ENCODE data around the gene COMT. TPM values are rescaled to one million over a fixed set of nuclear protein-coding genes. Genes with fewer than 3 reads are reported as not detected.

The COMT gene
- total and polyA plus RNA-seq, 11 donors: 69.7 to 249 (median 119) TPM

DNA sequence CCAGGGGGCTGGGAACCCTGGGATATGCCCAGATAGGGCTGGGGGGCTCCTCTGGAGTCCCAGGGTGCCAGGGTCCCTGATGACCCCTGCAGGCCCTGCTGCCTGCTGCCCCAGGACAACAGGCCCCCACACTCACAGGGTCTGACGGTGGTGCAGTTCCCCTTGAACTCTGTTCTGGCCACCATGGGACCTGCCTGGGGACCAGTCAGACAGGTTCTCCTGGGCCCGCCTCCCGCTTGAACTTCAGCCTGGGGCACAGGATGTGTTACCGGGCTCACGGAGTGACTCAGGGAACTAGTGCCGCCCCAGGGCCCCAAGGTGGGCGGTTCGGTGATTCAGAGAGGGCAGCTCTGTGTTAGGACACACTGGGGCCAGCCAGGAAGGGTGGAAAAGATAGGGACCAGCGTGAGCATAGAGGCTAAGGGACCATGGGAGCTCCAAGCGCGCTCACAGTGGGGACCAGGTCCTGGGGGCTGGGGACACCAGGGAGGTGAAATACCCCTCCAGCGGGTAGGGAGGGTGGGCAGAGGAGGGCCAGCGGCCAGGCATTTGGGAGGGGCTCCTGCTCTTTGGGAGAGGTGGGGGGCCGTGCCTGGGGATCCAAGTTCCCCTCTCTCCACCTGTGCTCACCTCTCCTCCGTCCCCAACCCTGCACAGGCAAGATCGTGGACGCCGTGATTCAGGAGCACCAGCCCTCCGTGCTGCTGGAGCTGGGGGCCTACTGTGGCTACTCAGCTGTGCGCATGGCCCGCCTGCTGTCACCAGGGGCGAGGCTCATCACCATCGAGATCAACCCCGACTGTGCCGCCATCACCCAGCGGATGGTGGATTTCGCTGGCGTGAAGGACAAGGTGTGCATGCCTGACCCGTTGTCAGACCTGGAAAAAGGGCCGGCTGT, 21.6 kb downstream of the COMT start:
- DNase-seq: peak in 1 of 5 donors; percentile 40

DNA sequence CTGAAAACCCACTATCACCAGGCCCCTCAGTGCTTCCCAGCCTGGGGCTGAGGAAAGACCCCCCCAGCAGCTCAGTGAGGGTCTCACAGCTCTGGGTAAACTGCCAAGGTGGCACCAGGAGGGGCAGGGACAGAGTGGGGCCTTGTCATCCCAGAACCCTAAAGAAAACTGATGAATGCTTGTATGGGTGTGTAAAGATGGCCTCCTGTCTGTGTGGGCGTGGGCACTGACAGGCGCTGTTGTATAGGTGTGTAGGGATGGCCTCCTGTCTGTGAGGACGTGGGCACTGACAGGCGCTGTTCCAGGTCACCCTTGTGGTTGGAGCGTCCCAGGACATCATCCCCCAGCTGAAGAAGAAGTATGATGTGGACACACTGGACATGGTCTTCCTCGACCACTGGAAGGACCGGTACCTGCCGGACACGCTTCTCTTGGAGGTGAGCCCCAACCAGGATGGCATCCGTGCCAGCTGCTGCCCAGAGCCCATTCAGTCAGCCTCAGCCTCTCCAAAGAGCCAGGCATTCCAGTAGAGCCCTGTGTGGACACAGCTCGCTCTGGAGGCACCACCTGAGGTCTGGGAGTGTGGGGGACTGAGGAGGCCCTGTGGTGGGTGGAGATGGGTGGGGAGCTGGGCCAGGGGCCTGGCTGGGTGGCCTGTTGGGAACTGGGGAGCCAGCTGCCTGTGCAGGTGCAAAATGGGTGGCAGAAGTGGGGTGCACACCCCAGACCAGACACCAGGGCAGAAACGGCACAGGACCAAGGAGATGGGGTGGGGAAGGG, 22.5 kb downstream of the COMT start:
- 88 to 95% (median 91%) methylated on average over 7 to 12 of the region's 12 CpGs for WGBS, 4 donors
- intact Hi-C loops (cut with DNase I): loop anchor here in 3 of 10 donors (10.0 kb wide), 2 partner anchors 121 to 161 kb away; partner anchors contain the start of gene DGCR8 (in 2 of the 3)
- ATAC-seq: no peak

More for the DNA sequence above, 21.6 kb downstream of the COMT start:
- H3K27me3 ChIP-seq: no peaks in the 10 kb centered on the region
- WGBS, 4 donors: 73 to 84% (median 82%) methylated on average over 13 to 30 of the region's 30 CpGs
- no peaks in the 10 kb centered on the region for H3K9me3 ChIP-seq
- ATAC-seq: peak in 1 of 4 donors; percentile 0
- H3K27ac ChIP-seq: no peak overlapping the region
- TF ChIP-seq, protein P1, sequence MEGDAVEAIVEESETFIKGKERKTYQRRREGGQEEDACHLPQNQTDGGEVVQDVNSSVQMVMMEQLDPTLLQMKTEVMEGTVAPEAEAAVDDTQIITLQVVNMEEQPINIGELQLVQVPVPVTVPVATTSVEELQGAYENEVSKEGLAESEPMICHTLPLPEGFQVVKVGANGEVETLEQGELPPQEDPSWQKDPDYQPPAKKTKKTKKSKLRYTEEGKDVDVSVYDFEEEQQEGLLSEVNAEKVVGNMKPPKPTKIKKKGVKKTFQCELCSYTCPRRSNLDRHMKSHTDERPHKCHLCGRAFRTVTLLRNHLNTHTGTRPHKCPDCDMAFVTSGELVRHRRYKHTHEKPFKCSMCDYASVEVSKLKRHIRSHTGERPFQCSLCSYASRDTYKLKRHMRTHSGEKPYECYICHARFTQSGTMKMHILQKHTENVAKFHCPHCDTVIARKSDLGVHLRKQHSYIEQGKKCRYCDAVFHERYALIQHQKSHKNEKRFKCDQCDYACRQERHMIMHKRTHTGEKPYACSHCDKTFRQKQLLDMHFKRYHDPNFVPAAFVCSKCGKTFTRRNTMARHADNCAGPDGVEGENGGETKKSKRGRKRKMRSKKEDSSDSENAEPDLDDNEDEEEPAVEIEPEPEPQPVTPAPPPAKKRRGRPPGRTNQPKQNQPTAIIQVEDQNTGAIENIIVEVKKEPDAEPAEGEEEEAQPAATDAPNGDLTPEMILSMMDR (IDR thresholded peaks at IDR 0.05): no peak
- no peak for TF ChIP-seq POLR2A (IDR thresholded peaks at IDR 0.05)
- no peak overlapping the region for H3K4me3 ChIP-seq
- intact Hi-C loops (cut with DNase I): loop anchor here in 3 of 10 donors (10.0 kb wide), 2 partner anchors 122 to 162 kb away; partner anchors contain the start of gene DGCR8 (in 2 of the 3)
- H3K4me1 ChIP-seq: peaks cover 0 to 44% (median 25%) of the 10 kb centered on the region in 12 donors
- peaks cover 0 to 55% (median 38%) of the 10 kb centered on the region in 9 donors for H3K36me3 ChIP-seq

DNA sequence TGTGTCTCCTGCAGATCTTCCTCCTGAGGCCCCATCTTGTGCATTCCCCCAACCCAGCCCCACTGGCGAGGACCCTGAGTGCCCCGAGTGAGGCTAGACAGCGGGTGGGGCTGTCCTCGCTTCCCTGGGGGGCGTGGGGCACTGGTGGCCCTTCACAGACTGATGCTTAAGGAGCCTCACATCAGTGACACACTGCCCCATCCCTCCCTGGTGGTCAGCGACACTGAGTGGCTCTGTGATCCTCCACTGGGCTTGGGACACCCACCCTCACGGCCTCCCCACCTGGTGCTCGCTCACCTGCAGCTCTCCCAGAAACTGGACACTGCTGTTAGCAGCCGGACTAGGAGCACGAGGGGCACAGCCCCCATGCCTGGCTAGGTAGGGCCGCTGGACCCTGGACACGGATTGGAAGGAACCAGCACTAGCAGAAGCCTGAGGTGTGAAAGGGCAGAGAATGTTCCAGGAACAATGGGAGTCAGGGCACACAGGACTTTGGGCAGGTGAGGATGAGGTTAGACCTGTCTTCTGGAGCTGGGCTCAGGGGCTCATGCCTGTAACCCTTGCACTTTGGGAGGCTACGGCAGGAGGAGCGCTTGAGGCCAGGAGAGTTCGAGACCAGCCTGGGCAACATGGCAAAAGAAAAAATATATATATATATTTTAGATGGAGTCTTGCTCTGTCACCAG, 23.3 kb downstream of the COMT start:
- Histone ChIP-seq H3K4me1 (peaks cover 0 to 32% (median 19%) of the 10 kb centered on the region in 12 donors), H3K9me3 (no peaks in the 10 kb centered on the region), H3K4me3 (no peak overlapping the region), H3K36me3 (peaks cover 0 to 71% (median 55%) of the 10 kb centered on the region in 9 donors), H3K27me3 (no peaks in the 10 kb centered on the region), H3K27ac (no peak overlapping the region)
- TF ChIP-seq POLR2A (IDR thresholded peaks at IDR 0.05): no peak
- TF ChIP-seq, protein P1 (IDR thresholded peaks at IDR 0.05): no peak
- DNase-seq (peak in 1 of 5 donors; percentile 54), ATAC-seq (no peak)
- intact Hi-C loops (cut with DNase I): loop anchor here in 3 of 10 donors (10.0 kb wide), 2 partner anchors 120 to 160 kb away; partner anchors contain the start of gene DGCR8 (in 2 of the 3)
- 91 to 96% (median 96%) methylated on average over 9 to 15 of the region's 15 CpGs for WGBS, 4 donors

More for the DNA sequence above, 22.5 kb downstream of the COMT start:
- no peak overlapping the region for H3K4me3 ChIP-seq
- peaks cover 0 to 64% (median 47%) of the 10 kb centered on the region in 9 donors for H3K36me3 ChIP-seq
- TF ChIP-seq, protein P1 (IDR thresholded peaks at IDR 0.05): no peak
- TF ChIP-seq POLR2A (IDR thresholded peaks at IDR 0.05): no peak
- DNase-seq: peak in 1 of 5 donors; percentile 53
- H3K27me3 ChIP-seq: no peaks in the 10 kb centered on the region
- H3K27ac ChIP-seq: no peak overlapping the region
- peaks cover 0 to 40% (median 25%) of the 10 kb centered on the region in 12 donors for H3K4me1 ChIP-seq
- H3K9me3 ChIP-seq: no peaks in the 10 kb centered on the region
